ENCODE results near the gene DGCR2.

The DGCR2 gene

GRCh38 chr22:19127329-19128008 lies 5.3 kb upstream of the DGCR2 start:
- no peak for DNase-seq (ENCODE audit: low read depth in 2 of 2)

GRCh38 chr22:19126309-19127273 lies 4.4 kb upstream of the DGCR2 start:
- DNase-seq (ENCODE audit: low read depth in 2 of 2), result no peak

- DNase-seq (ENCODE audit: low read depth in 2 of 2), result no peak
These were observed 3.5 kb upstream of the DGCR2 start for GRCh38 chr22:19125474-19126308.

GRCh38 chr22:19125011-19125410 lies 2.8 kb upstream of the DGCR2 start:
- DNase-seq (ENCODE audit: low read depth in 2 of 2), result no peak

- DNase-seq (ENCODE audit: low read depth in 2 of 2), result no peak
These were observed 2.2 kb upstream of the DGCR2 start for GRCh38 chr22:19124377-19124776.

GRCh38 chr22:19123936-19124335 lies 1.7 kb upstream of the DGCR2 start:
- DNase-seq (ENCODE audit: low read depth in 2 of 2), result no peak

- no peak for DNase-seq (ENCODE audit: low read depth in 2 of 2)
These were observed 710 bp upstream of the DGCR2 start for GRCh38 chr22:19122752-19123492.

- DNase-seq (ENCODE audit: low read depth in 2 of 2), result peak in 1 of 2 donors; percentile 25
These were observed 525 bp downstream of the DGCR2 start for GRCh38 chr22:19121631-19122142.

GRCh38 chr22:19120829-19121630 lies 1.2 kb downstream of the DGCR2 start:
- no peak for DNase-seq (ENCODE audit: low read depth in 2 of 2)

GRCh38 chr22:19119949-19120348 lies 2.3 kb downstream of the DGCR2 start:
- no peak for DNase-seq (ENCODE audit: low read depth in 2 of 2)

- DNase-seq (ENCODE audit: low read depth in 2 of 2), result no peak
These were observed 3.8 kb downstream of the DGCR2 start for GRCh38 chr22:19118329-19118880.

- no peak for DNase-seq (ENCODE audit: low read depth in 2 of 2)
These were observed 5.1 kb downstream of the DGCR2 start for GRCh38 chr22:19117111-19117512.

GRCh38 chr22:19115628-19116027 lies 6.6 kb downstream of the DGCR2 start:
- no peak for DNase-seq (ENCODE audit: low read depth in 2 of 2)

GRCh38 chr22:19114984-19115552 lies 7.1 kb downstream of the DGCR2 start:
- DNase-seq (ENCODE audit: low read depth in 2 of 2), result no peak

GRCh38 chr22:19113429-19113828 lies 8.8 kb downstream of the DGCR2 start:
- no peak for DNase-seq (ENCODE audit: low read depth in 2 of 2)

GRCh38 chr22:19111584-19111983 lies 10.6 kb downstream of the DGCR2 start:
- no peak for DNase-seq (ENCODE audit: low read depth in 2 of 2)

GRCh38 chr22:19111140-19111539 lies 11.1 kb downstream of the DGCR2 start:
- no peak for DNase-seq (ENCODE audit: low read depth in 2 of 2)

GRCh38 chr22:19110646-19111045 lies 11.6 kb downstream of the DGCR2 start:
- DNase-seq (ENCODE audit: low read depth in 2 of 2), result no peak

- no peak for DNase-seq (ENCODE audit: low read depth in 2 of 2)
These were observed 12.2 kb downstream of the DGCR2 start for GRCh38 chr22:19110064-19110458.

All from activated CD4-positive, alpha-beta T cell treated with anti-CD3 and anti-CD28 coated beads for 24 hours (primary cell).